Liver (tissue), 3 donors: ENCODE results near the gene C1orf50.

Experiments used
- EGR1 ChIP-seq, 2 donors: IDR thresholded peaks; 2 replicates each; pipeline ENCODE4 v1.6.1; 2016 to 2018; ENCODE audit warnings: antibody characterized with exemption in 2 of 2, low read depth in 2 of 2
- TAF1 ChIP-seq: conservative IDR thresholded peaks from 2 replicates; pipeline ENCODE4 v1.6.1; 2016; ENCODE audit warnings: antibody characterized with exemption, mild to moderate bottlenecking
- TF ChIP-seq, protein P1 (sequence below): IDR thresholded peaks from 2 replicates; pipeline ENCODE4 v1.6.1; 2016; ENCODE audit warnings: antibody characterized with exemption
- TF ChIP-seq, protein P2 (sequence below): fragments of 150-350 bp; IDR thresholded peaks from 2 replicates; pipeline ENCODE4 v1.5.1; 2017; ENCODE audit warnings: improper control_type of control experiment, low read depth, low read length; ENCODE audit not compliant: missing input control
- donor health status: healthy.
- donor health status: healthy.

DNA sequence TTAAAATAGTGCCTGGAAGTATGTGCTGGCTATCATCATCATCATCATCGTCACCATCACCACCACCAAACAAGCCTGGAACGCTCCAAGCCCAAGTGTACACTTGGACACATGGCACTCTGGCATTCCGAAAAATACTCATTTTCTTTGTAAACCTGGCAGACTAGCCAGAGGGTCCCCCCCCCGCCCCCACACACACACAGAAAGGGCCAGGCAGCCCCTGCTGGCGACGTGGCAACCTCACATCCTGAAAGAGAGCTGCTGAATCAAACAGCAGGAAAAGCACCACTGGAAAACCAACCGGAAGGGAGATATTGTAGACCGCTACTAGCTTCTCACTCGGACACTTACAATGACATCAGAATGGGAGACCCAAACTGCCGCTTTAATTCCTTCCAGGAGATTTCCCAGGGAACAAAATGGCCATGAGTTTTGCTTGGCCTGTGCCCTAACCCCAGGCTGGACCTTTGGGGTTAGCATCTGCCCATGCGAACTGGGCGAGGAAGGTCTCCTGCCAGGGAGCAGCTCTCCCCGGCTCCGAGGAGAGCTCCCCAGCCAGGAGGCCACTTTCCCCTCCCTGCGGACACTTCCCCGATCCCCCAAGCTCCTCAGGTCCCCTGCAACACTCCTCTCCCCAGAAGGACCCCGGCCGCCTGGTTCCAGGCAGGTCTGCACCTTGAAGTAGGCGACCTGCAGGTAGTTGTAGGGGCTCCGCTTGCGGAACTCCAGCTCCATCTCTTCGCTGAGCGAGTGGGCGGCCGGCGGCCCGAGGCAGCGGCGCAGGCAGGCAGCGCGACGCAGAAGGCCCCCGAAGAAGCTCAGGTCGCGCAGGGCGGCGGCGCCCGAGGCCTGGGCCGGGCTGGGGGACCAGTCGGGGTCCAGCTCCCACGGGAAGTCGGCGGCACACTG, 963 bp upstream of the C1orf50 start:
- no peak for TF ChIP-seq EGR1 (IDR thresholded peaks at IDR 0.05; ENCODE audit: low read depth in 2 of 2)
- TF ChIP-seq, protein P1, sequence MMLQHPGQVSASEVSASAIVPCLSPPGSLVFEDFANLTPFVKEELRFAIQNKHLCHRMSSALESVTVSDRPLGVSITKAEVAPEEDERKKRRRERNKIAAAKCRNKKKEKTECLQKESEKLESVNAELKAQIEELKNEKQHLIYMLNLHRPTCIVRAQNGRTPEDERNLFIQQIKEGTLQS = no peak
- TF ChIP-seq TAF1 = no peak
- TF ChIP-seq, protein P2, sequence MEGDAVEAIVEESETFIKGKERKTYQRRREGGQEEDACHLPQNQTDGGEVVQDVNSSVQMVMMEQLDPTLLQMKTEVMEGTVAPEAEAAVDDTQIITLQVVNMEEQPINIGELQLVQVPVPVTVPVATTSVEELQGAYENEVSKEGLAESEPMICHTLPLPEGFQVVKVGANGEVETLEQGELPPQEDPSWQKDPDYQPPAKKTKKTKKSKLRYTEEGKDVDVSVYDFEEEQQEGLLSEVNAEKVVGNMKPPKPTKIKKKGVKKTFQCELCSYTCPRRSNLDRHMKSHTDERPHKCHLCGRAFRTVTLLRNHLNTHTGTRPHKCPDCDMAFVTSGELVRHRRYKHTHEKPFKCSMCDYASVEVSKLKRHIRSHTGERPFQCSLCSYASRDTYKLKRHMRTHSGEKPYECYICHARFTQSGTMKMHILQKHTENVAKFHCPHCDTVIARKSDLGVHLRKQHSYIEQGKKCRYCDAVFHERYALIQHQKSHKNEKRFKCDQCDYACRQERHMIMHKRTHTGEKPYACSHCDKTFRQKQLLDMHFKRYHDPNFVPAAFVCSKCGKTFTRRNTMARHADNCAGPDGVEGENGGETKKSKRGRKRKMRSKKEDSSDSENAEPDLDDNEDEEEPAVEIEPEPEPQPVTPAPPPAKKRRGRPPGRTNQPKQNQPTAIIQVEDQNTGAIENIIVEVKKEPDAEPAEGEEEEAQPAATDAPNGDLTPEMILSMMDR = peak; percentile 36
